GM18951 (cell line): ENCODE measurements around the gene RERG.
"Not testable (repeated sequence)": the region's sequence is repeated elsewhere in the genome, so short reads cannot be mapped to it uniquely, and the experiment has no call there.

Source experiments
- POLR2A ChIP-seq: IDR thresholded peaks from 4 replicates; pipeline ENCODE4 v1.6.1; 2011; ENCODE audit warnings: mild to moderate bottlenecking; ENCODE audit not compliant: insufficient read length, insufficient read depth; ENCODE audit errors: extremely low read depth
- in situ Hi-C: fragments of 300-500 bp; cut with MboI; formaldehyde crosslinking; loops from one replicate; pipeline ENCODE4 v1.12.0; 2022; ENCODE audit warnings: low sequenced_read_pairs, mixed read lengths, inconsistent platforms; ENCODE audit not compliant: unreplicated experiment

RERG gene

DNA sequence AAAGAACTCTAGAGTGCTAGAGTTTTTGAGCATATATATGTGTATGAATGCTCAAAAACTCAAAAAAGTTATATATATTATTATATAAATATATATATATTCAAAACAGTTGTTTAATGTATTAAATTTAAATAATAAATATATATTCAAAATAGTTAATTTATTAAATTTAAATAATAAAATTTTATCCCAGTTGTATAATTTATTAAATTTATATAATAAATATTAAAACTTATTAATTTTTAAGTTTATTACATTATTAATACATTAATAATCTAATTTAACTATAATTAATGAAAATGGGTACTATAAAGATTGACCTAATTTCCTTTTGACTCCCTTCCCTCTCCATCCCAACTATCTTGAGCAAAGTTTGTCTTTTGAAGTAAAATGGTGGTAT lies 97.8 kb downstream of the RERG start:
- TF ChIP-seq POLR2A = no peak
- in situ Hi-C loops = no loop called here

DNA sequence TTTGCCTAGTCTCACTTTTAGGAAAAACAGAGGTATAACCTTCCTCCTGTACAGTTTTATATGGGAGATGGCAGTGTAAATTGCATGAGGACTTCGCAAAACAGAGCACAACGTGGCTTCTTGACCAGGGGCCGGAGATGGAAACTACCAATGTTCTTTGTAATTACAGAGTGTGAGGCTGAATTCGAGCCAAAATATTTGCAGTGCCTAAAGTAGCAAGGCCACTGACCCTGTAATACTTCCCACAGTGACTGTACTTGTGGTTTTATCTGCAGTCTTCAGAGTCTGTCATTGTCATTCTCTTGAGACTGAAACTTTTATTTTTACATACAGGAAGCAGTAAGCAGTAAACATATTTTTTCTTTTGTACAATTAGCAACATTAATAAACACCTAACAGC lies 98.9 kb downstream of the RERG start:
- no peak for TF ChIP-seq POLR2A
- in situ Hi-C loops = no loop called here

DNA sequence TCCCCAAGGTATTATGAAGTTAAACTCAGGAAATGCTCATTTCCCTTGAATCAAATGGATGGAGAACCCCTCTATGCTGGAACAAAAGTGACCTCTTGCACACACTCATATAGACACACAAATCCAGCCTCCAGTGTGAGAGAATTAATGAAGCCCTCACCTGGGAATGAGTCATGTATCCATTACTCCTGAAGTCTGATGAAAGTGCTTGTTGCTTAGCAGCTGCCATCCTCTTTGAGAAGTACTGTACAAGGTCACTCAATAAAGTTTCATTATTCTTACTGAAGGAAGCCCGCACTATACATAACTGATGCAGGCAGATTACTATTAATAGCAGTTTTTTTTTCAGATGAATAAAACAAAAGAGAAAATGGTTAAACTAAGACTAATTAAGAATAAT lies 102.3 kb downstream of the RERG start:
- TF ChIP-seq POLR2A = no peak
- in situ Hi-C loops = no loop called here

DNA sequence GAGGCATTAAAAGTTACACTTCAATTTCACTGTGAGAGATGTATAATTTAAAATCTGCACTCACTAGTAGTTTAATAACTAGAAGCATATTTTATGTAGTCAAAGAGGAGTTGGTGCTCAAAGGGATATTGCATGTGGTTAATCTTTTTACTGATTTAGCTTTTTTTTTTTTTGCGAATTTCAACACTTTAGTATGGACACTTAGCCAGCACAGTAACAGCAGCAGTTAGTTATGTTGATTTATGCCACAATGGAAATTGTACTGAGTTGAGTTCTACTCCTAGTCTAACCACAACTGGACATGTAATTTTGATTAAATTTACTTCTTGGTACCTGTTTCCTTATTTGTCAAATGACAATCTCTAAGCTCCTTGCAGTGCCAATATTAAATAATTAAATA lies 104.2 kb downstream of the RERG start:
- TF ChIP-seq POLR2A = no peak
- in situ Hi-C loops = no loop called here

DNA sequence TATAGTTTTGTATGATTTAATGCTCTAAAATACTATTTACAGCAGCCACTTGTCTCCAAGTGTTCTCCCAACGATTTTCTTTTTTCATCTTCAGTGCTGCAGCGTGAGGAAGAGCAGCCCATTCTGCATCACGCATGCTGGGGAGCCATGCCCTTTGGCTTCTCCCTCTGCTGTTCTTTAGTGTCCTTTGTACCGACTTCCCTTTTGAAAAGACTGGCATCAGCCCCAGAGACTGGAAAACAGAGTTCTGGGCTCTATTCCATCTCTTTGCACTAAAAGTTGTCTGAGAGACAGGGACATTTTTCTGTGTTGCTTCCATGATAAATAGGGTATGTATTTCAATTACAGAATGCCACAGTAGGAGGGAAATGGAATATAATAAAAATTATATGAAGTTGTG lies 105.1 kb downstream of the RERG start:
- in situ Hi-C loops = no loop called here
- no peak for TF ChIP-seq POLR2A

DNA sequence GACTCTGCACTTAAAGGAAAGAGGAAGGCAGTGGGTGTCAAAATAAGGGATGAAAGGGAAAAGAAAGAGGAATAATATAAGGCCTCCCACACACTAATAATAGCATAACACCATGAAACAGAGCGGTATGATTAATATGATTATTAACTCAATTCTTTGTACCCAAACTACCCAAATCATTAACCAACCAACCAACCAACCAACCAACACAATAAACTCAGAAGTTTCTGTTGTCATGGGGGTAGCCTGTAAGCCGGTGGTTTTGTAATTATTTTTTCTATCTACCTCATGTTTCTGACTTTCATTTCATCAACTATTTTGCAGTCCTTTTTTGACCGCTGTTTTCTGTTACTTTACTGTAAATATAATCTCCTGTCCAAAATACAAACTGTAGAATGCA lies 105.8 kb downstream of the RERG start:
- in situ Hi-C loops = no loop called here
- no peak for TF ChIP-seq POLR2A

DNA sequence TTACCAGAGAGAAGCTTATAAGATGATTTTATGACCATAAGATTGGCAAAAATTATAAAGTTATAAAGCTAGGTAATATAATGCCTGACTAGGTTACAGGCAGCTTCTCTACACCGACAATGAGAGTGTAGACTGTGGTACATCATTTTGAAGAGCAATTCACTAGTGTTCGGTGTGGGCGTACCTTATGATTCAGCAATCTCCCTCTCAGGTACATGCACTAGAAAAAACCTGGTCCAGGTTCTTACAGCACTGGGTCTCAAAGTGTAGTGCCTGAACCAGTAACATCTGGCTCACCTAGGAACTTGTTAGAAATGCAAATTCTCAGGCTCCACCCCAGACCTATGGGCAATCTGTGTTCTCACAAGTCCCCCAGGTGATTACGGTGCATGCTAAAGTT lies 106.7 kb downstream of the RERG start:
- in situ Hi-C loops = no loop called here
- TF ChIP-seq POLR2A = no peak

DNA sequence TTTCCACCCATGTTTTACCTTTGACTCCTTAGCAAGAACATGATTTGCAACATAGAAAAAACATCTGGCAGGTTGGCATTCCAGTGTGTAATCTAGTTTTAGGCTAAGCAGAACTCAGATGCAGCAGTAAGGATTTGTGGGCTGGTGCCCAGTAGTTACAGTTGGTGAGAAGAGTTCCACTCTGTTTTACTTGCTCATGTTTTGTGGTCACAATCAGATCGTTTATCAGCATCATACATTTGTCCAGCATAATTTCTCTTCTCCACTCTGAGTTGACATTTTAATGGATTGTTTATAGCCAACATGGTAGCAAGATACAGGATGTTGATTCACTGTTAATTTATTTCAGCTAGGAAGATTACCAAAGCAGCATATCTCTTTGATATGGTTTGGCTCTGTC lies 128.4 kb downstream of the RERG start:
- no peak for TF ChIP-seq POLR2A
- in situ Hi-C loops = no loop called here

DNA sequence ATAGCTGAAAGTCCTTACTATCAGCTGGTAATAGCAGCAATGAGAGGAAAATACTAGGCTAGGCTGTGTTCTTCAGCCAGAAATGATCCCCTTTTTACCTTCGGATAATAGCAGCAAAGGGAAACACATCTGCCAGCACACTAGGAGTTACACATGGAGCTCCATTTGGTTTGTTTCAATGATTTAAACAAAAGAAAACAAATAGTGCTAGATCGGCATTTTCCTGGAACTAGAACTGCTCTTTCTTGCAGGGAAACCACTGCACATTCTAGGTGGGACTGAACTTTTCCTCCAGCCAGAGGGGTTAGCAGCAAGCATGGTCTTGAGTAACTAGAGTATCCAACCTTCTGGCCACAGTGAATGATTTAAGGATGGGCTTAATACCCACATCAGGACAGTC lies 130.8 kb downstream of the RERG start:
- no peak for TF ChIP-seq POLR2A
- in situ Hi-C loops = no loop called here

DNA sequence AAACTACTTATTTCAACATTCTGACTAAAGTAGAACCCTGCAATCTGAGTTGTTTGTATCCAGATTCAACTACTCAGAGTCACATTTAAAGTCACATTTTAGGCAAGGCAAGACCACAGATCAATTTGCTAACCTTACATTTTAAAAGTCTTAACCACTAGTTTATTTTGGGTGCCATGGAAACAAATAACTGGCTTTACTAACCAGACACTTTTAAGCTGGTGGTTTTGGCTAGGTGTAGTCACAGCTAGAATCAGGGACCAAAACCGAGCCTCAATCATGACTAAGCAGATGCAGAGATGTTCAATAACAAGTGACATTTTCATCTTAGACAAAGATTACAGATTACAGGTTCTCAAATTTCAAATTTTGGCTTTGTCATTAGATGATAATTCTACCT lies 133.1 kb downstream of the RERG start:
- in situ Hi-C loops = no loop called here
- TF ChIP-seq POLR2A = no peak

DNA sequence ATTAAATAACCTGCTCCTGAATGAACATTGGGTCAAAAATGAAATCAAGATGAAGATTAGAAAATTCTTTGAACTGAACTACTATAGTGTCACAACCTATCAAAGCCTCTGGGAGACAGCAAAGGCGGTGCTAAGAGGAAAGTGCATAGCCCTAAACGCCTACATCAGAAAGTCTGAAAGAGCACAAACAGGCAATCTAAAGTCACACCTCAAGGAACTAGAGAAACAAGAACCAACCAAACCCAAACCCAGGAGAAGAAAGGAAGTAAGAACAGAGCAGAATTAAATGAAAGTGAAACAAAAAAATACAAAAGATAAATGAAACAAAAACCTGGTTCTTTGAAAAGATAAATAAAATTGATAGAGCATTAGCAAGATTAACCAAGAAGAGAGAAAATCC lies 143.5 kb downstream of the RERG start:
- in situ Hi-C loops = not testable (repeated sequence)

DNA sequence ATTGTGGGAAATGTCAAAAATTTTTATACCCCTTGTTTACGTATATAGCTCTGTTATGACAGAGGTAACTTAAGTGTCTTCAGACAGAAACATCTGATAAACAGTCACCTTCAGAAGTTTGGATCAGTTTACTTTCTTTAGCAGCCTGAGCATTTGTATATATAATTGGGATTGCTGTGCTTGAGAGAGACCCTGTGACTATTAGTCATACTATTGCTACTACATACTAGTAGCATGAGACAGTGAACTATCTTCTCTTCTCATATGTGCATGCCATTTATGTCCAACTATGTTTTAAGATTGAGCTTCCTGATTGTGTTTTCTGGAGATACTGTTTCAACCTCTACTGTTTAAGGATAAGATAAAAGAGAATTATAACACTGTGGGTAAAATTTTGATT lies 146.9 kb downstream of the RERG start:
- in situ Hi-C loops = no loop called here
- TF ChIP-seq POLR2A = no peak

DNA sequence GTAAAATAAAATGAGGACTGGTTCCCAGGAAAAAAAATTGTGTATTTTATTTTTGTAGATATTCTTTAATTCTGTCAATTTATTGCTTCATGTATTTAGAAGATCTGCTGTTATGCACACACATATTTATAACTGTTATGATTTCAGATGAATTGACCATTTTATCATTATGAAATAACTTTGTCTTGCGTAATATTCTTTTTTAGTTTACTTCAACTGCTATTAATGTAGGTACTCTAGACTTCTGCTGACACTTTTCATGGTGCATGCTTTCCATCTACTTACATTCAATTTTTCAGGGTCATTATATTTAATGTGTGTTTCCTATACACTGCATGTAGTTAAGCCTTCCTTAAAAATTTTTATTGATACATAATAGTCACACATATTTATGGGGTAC lies 162.1 kb downstream of the RERG start:
- no peak for TF ChIP-seq POLR2A
- in situ Hi-C loops = no loop called here
